SK-N-SH treated with all-trans-retinoic acid at 6 μM for 48 hours (cell line): ENCODE data around the gene LPP.

Experiments used
- ATAC-seq: fragments of 200-7000 bp; cut with Tn5 transposase; 3 replicates; pipeline ENCODE4 v1.9.1; 2020; ENCODE audit warnings: mild to moderate bottlenecking, moderate library complexity
- ARNTL ChIP-seq: fragments of 450-650 bp; formaldehyde crosslinking; IDR thresholded peaks from 2 replicates; pipeline ENCODE4 v1.5.0; 2020; ENCODE audit warnings: low read depth, mild to moderate bottlenecking, moderate library complexity, borderline replicate concordance
- BACH2 ChIP-seq: fragments of 250-450 bp; sonication (Bioruptor Pico); IDR thresholded peaks from 2 replicates; pipeline ENCODE4 v1.9.0; 2021; ENCODE audit warnings: mild to moderate bottlenecking, borderline replicate concordance
- CSDC2 ChIP-seq: fragments of 250-450 bp; sonication (Bioruptor Pico); IDR thresholded peaks from 2 replicates; pipeline ENCODE4 v1.5.0; 2020; ENCODE audit warnings: mild to moderate bottlenecking, moderate library complexity
- ESRRG ChIP-seq: fragments of 250-450 bp; sonication (Bioruptor Pico); IDR thresholded peaks from 2 replicates; pipeline ENCODE4 v1.6.1; 2021; ENCODE audit warnings: mild to moderate bottlenecking
- GLIS3 ChIP-seq: fragments of 250-450 bp; sonication (Bioruptor Pico); IDR thresholded peaks from 2 replicates; pipeline ENCODE4 v1.5.0; 2020; ENCODE audit warnings: mild to moderate bottlenecking, moderate library complexity
- ISL1 ChIP-seq: fragments of 250-450 bp; sonication (Bioruptor Pico); IDR thresholded peaks from 2 replicates; pipeline ENCODE4 v2.1.2; 2022; ENCODE audit warnings: mild to moderate bottlenecking, moderate library complexity
- OSR1 ChIP-seq: fragments of 250-450 bp; sonication (Bioruptor Pico); IDR thresholded peaks from 2 replicates; pipeline ENCODE4 v1.8.0; 2022; ENCODE audit warnings: moderate library complexity, mild to moderate bottlenecking, inconsistent platforms
- PPARA ChIP-seq: fragments of 250-450 bp; sonication (Bioruptor Pico); IDR thresholded peaks from 2 replicates; pipeline ENCODE4 v1.5.0; 2020; ENCODE audit warnings: mild to moderate bottlenecking, borderline replicate concordance
- RARB ChIP-seq: fragments of 250-450 bp; sonication (Bioruptor Pico); IDR thresholded peaks from 2 replicates; pipeline ENCODE4 v1.8.0; 2021; ENCODE audit warnings: mild to moderate bottlenecking, moderate library complexity
- SNAI2 ChIP-seq: fragments of 250-450 bp; sonication (Bioruptor Pico); IDR thresholded peaks from 2 replicates; pipeline ENCODE4 v1.5.0; 2020; ENCODE audit warnings: mild to moderate bottlenecking, moderate library complexity
- TCF4 ChIP-seq: fragments of 250-450 bp; sonication (Bioruptor Pico); IDR thresholded peaks from 2 replicates; pipeline ENCODE4 v1.8.0; 2021; ENCODE audit warnings: mild to moderate bottlenecking, moderate library complexity, borderline replicate concordance
- TOX ChIP-seq: fragments of 250-450 bp; sonication (Bioruptor Pico); IDR thresholded peaks from 2 replicates; pipeline ENCODE4 v1.8.0; 2021; ENCODE audit warnings: mild to moderate bottlenecking, moderate library complexity, borderline replicate concordance
- ZC3H10 ChIP-seq: fragments of 250-450 bp; sonication (Bioruptor Pico); IDR thresholded peaks from 2 replicates; pipeline ENCODE4 v1.5.1; 2021; ENCODE audit warnings: mild to moderate bottlenecking, moderate library complexity
- ZFP30 ChIP-seq: fragments of 450-650 bp; formaldehyde crosslinking; IDR thresholded peaks from 2 replicates; pipeline ENCODE4 v1.5.0; 2022; ENCODE audit warnings: mild to moderate bottlenecking, moderate library complexity
- ZNF565 ChIP-seq: fragments of 450-650 bp; formaldehyde crosslinking; conservative IDR thresholded peaks from 2 replicates; pipeline ENCODE4 v1.5.0; 2020; ENCODE audit warnings: low read depth, mild to moderate bottlenecking, moderate library complexity
- ZNF70 ChIP-seq: fragments of 450-650 bp; formaldehyde crosslinking; IDR thresholded peaks from 2 replicates; pipeline ENCODE4 v1.5.0; 2020; ENCODE audit warnings: mild to moderate bottlenecking, moderate library complexity
- ZNF8 ChIP-seq: fragments of 450-650 bp; formaldehyde crosslinking; IDR thresholded peaks from 2 replicates; pipeline ENCODE4 v1.5.0; 2020; ENCODE audit warnings: mild to moderate bottlenecking, moderate library complexity
- TF ChIP-seq, protein P1 (sequence below): fragments of 250-450 bp; sonication (Bioruptor Pico); IDR thresholded peaks from 2 replicates; pipeline ENCODE4 v1.8.0; 2021; ENCODE audit warnings: low read depth, mild to moderate bottlenecking, moderate library complexity, borderline replicate concordance
- TF ChIP-seq, protein P2 (sequence below): fragments of 250-450 bp; sonication (Bioruptor Pico); IDR thresholded peaks from 2 replicates; pipeline ENCODE4 v1.5.1; 2021; ENCODE audit warnings: mild to moderate bottlenecking, moderate library complexity
- TF ChIP-seq, protein P3 (sequence below): fragments of 250-450 bp; sonication (Bioruptor Pico); IDR thresholded peaks from 2 replicates; pipeline ENCODE4 v1.8.0; 2020; ENCODE audit warnings: mild to moderate bottlenecking, moderate library complexity, borderline replicate concordance
- TF ChIP-seq, protein P4 (sequence below): fragments of 250-450 bp; sonication (Bioruptor Pico); IDR thresholded peaks from 2 replicates; pipeline ENCODE4 v1.5.1; 2020; ENCODE audit warnings: low read depth, mild to moderate bottlenecking, moderate library complexity
- TF ChIP-seq, protein P5 (sequence below): fragments of 250-450 bp; sonication (Bioruptor Pico); IDR thresholded peaks from 2 replicates; pipeline ENCODE4 v1.5.0; 2020; ENCODE audit warnings: mild to moderate bottlenecking, moderate library complexity

LPP gene

DNA sequence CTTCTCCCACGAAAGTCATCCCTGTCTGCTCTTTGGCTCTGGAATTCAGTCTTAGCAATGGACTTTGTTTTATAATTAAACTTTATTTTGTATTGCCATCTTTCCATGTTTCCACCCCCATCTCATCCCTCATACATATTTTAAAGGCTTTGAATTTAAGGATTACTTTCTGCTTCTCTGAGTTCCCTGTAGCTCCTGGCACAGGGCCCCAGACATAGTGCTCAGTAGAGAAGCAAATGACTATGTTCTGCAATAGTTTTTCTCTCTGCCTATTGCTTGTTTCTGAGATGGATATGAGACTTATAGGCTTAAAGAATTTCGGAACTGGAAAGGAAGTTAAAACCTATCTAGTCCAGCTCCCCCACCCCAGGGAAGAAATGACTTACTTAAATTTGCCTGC lies 197.0 kb downstream of the LPP start:
- no peak for ATAC-seq
- TF ChIP-seq TOX (CRISPR knock-in tag) (no peak), ISL1 (no peak), ZFP30 (CRISPR knock-in tag) (no peak), TCF4 (CRISPR knock-in tag) (no peak), PPARA (CRISPR knock-in tag) (no peak), ZNF8 (CRISPR knock-in tag) (no peak)

DNA sequence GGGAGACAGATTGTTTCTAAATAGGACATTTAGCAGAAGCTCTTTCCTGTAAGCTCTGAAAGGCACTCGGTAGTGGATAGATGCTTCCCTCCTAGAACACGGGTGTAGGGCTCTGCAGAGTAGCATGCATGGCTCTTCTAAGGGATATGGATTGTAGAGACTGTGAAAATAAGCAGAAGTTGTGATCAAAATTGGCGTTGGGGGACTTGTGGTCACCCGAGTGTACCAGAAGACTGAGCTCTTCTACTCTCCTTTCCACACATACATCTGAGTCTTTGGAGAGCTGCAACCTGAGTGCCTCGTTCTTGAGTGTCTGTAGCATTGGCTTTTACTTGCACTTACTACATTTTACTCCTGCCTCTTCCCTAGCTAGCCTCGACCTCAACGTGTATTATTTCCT lies 197.7 kb downstream of the LPP start:
- TF ChIP-seq CSDC2 (CRISPR knock-in tag), result no peak
- TF ChIP-seq SNAI2, result no peak
- no peak for TF ChIP-seq OSR1 (CRISPR knock-in tag)
- TF ChIP-seq, protein P1, sequence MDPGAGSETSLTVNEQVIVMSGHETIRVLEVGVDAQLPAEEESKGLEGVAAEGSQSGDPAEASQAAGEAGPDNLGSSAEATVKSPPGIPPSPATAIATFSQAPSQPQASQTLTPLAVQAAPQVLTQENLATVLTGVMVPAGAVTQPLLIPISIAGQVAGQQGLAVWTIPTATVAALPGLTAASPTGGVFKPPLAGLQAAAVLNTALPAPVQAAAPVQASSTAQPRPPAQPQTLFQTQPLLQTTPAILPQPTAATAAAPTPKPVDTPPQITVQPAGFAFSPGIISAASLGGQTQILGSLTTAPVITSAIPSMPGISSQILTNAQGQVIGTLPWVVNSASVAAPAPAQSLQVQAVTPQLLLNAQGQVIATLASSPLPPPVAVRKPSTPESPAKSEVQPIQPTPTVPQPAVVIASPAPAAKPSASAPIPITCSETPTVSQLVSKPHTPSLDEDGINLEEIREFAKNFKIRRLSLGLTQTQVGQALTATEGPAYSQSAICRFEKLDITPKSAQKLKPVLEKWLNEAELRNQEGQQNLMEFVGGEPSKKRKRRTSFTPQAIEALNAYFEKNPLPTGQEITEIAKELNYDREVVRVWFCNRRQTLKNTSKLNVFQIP (CRISPR knock-in tag), result no peak
- TF ChIP-seq BACH2 (CRISPR knock-in tag), result no peak
- TF ChIP-seq ZNF8 (CRISPR knock-in tag), result no peak
- TF ChIP-seq ZFP30 (CRISPR knock-in tag), result no peak
- no peak for TF ChIP-seq ARNTL
- no peak for TF ChIP-seq ZNF565 (CRISPR knock-in tag)
- no peak for TF ChIP-seq RARB (CRISPR knock-in tag)
- TF ChIP-seq, protein P2, sequence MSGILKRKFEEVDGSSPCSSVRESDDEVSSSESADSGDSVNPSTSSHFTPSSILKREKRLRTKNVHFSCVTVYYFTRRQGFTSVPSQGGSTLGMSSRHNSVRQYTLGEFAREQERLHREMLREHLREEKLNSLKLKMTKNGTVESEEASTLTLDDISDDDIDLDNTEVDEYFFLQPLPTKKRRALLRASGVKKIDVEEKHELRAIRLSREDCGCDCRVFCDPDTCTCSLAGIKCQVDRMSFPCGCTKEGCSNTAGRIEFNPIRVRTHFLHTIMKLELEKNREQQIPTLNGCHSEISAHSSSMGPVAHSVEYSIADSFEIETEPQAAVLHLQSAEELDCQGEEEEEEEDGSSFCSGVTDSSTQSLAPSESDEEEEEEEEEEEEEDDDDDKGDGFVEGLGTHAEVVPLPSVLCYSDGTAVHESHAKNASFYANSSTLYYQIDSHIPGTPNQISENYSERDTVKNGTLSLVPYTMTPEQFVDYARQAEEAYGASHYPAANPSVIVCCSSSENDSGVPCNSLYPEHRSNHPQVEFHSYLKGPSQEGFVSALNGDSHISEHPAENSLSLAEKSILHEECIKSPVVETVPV (CRISPR knock-in tag), result no peak
- no peak for TF ChIP-seq ZC3H10
- no peak for TF ChIP-seq GLIS3 (CRISPR knock-in tag)
- TF ChIP-seq ISL1, result no peak
- TF ChIP-seq ESRRG (CRISPR knock-in tag), result no peak
- ATAC-seq, result no peak

DNA sequence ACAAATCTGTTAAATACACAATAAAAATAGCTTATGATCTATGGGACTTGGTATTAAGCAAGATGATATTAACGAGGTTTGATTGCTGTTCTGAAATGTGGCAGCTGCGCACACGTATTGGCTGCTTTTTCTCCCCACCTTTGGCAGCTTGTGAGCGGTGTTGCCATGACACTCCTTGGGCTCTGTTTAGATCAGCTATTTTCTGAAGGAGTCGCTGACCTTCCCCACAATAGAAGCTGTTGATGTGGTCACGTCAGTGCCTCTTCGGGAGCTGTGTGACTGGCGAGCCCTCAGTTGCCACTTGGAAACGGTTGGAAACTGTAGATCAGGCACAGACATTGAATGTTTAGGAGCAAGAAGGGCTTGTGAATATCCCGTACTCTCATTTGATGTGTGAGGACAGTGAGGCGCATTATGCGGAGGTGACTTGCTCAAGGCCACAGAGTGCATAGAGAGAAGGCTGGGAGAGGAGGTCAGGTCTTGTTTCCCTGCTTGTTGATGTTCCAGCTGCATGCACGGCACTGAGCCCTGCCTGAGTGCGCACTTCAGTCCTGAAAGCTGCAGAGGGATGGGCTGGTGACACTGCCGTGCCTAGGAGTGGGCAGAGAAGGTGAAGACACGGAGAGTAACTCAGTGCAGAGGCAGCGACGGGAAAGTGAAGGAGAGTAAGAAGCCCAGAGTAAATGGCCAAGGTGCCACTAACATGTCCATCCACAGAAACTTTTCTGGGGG lies 198.4 kb downstream of the LPP start:
- no peak for TF ChIP-seq ZNF565 (CRISPR knock-in tag)
- TF ChIP-seq SNAI2, result no peak
- no peak for TF ChIP-seq ZC3H10
- TF ChIP-seq, protein P3, sequence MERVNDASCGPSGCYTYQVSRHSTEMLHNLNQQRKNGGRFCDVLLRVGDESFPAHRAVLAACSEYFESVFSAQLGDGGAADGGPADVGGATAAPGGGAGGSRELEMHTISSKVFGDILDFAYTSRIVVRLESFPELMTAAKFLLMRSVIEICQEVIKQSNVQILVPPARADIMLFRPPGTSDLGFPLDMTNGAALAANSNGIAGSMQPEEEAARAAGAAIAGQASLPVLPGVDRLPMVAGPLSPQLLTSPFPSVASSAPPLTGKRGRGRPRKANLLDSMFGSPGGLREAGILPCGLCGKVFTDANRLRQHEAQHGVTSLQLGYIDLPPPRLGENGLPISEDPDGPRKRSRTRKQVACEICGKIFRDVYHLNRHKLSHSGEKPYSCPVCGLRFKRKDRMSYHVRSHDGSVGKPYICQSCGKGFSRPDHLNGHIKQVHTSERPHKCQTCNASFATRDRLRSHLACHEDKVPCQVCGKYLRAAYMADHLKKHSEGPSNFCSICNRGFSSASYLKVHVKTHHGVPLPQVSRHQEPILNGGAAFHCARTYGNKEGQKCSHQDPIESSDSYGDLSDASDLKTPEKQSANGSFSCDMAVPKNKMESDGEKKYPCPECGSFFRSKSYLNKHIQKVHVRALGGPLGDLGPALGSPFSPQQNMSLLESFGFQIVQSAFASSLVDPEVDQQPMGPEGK, result no peak
- TF ChIP-seq ZNF70 (CRISPR knock-in tag), result no peak
- no peak for TF ChIP-seq RARB (CRISPR knock-in tag)
- no peak for TF ChIP-seq TCF4 (CRISPR knock-in tag)
- no peak for TF ChIP-seq ESRRG (CRISPR knock-in tag)
- TF ChIP-seq ZFP30 (CRISPR knock-in tag), result no peak
- no peak for TF ChIP-seq ZNF8 (CRISPR knock-in tag)
- TF ChIP-seq, protein P4, sequence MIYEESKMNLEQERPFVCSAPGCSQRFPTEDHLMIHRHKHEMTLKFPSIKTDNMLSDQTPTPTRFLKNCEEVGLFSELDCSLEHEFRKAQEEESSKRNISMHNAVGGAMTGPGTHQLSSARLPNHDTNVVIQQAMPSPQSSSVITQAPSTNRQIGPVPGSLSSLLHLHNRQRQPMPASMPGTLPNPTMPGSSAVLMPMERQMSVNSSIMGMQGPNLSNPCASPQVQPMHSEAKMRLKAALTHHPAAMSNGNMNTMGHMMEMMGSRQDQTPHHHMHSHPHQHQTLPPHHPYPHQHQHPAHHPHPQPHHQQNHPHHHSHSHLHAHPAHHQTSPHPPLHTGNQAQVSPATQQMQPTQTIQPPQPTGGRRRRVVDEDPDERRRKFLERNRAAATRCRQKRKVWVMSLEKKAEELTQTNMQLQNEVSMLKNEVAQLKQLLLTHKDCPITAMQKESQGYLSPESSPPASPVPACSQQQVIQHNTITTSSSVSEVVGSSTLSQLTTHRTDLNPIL (CRISPR knock-in tag), result no peak
- ATAC-seq, result no peak

DNA sequence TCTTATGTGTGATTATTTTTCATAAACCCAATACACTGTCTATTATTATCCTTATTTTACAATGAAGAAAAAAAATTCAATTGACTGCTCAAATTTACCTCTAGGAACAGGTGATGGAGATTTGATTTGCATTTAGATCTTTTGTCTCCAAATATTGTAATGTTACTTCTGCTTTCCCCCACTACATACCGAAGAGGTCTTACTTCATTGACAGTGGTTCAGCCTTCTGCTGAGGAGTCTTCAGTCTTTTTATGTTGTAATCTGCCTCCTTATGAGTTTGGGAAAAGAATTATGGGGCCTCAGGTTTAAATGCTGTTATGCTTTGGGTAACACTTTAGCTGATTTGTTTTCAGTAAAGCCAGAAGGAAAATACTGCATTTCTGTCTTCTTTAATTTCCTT lies 199.5 kb downstream of the LPP start:
- no peak for ATAC-seq
- TF ChIP-seq PPARA (CRISPR knock-in tag) (no peak), ZNF70 (CRISPR knock-in tag) (no peak), ZC3H10 (no peak), RARB (CRISPR knock-in tag) (no peak), ISL1 (no peak), TOX (CRISPR knock-in tag) (no peak)
- TF ChIP-seq, protein P4 (CRISPR knock-in tag), result no peak
- TF ChIP-seq, protein P5, sequence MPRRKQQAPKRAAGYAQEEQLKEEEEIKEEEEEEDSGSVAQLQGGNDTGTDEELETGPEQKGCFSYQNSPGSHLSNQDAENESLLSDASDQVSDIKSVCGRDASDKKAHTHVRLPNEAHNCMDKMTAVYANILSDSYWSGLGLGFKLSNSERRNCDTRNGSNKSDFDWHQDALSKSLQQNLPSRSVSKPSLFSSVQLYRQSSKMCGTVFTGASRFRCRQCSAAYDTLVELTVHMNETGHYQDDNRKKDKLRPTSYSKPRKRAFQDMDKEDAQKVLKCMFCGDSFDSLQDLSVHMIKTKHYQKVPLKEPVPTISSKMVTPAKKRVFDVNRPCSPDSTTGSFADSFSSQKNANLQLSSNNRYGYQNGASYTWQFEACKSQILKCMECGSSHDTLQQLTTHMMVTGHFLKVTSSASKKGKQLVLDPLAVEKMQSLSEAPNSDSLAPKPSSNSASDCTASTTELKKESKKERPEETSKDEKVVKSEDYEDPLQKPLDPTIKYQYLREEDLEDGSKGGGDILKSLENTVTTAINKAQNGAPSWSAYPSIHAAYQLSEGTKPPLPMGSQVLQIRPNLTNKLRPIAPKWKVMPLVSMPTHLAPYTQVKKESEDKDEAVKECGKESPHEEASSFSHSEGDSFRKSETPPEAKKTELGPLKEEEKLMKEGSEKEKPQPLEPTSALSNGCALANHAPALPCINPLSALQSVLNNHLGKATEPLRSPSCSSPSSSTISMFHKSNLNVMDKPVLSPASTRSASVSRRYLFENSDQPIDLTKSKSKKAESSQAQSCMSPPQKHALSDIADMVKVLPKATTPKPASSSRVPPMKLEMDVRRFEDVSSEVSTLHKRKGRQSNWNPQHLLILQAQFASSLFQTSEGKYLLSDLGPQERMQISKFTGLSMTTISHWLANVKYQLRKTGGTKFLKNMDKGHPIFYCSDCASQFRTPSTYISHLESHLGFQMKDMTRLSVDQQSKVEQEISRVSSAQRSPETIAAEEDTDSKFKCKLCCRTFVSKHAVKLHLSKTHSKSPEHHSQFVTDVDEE (CRISPR knock-in tag), result no peak
- TF ChIP-seq, protein P2 (CRISPR knock-in tag), result no peak
